Stimulated activated naive CD4-positive, alpha-beta T cell (primary cell): ENCODE data around the gene PAIP2.
"Not testable (repeated sequence)": the region's sequence is repeated elsewhere in the genome, so short reads cannot be mapped to it uniquely, and the experiment has no call there.

ENCODE experiments used
- DNase-seq, 6 experiments: peaks; one replicate each; lab custom pipeline; 2025; lab: John Stamatoyannopoulos, UW

Gene PAIP2

DNA sequence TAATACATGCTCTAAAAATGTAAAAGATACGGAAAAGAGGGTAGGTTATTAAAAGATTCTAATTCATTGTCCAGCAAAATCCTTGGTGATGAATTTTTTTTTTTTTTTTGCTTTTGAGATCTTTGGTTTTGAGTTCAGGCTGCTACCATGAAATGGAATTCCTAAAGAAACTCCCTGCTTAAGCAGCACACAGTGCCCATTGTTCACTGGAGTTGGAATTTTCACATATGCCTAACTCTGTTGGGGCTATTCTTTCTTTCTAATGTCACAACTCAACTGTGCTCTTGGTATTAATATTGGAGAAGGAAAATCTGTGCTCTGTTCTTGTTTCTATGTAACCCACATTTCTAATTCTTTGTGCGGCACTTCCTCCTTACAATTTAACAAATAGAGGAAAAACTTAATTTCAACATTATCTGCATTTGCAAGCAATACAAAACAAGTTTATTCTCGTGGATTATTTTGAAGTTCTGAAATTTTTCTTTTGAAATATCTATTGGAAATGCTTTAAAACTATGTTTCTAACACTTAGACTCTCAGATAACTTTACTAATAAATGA, 26.5 kb upstream of the PAIP2 start:
- DNase-seq, result no peak

DNA sequence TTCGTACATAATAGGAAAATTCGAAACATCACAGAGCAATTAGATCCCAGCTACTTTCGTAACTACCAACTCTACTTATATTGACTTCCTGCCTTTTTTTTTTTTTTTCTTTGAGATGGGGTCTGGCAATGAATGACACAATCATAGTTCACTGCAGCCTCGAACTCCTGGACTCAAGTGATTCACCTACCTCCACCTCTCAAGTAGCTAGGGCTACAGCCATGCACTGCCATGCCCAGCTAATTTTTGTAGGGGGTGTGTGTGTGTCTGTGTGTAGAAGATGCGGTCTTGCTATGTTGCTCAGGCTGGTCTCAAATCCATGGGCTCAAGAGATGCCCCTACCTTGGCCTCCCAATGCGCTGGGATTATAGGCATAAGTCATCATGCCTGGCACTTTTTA, 5.8 kb upstream of the PAIP2 start:
- no peak for DNase-seq

DNA sequence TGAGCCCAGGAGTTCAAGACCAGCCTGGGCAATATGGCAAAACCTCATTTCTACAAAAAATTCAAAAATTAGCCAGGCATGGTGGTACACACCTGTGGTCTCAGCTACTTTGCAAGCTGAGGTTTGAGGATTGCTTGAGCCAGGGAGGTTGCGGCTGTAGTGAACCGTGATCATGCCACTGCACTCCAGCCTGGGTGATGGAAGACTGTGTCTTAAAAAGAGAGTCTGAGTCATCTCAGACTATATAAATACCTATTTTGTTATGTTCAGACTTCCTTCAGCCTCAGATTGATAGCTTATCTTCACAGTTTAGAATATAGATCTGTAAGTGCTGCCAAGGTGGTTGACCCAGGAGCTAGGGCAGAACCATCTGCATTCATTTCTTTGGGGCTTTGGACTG, 1.6 kb upstream of the PAIP2 start:
- DNase-seq, result no peak

DNA sequence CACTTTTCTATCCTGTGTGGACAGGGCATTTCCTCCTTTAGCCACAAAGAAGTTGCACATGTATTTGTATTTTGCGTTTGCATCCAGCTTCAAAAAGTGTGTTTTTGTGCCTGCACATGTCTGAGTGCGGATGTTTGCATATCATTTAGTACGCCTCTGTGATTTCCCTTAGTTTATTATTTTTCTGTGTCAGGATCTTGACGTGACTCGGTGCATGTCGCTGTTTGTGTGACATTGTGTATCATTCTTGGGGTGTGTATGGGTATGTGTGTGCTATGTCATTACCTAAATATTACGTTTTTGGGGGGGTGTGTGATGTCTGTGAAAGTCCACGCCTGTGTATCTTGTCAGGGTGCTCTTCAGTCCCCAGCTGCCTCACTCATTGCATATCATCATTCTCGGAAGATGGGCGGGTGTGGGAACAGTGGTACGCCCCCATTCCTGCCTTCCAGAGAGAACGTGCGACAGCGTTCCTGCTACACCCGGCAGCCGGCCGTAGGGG, 416 bp upstream of the PAIP2 start:
- no peak for DNase-seq

DNA sequence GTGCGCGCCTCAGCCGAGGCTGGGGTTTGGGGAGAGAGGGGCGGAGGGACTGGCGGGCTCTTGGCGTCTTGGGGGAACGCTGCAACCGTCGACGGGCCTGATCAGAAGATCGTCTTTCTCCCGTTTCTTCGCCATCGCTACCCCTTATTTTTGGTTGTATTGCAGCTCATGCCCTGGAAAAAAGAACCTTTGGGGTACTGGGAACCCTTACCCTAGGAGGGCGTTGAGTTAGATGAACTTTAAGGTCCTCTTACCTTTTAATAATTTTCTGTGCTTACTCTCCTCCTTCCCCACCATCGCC, 719 bp downstream of the PAIP2 start:
- no peak for DNase-seq

DNA sequence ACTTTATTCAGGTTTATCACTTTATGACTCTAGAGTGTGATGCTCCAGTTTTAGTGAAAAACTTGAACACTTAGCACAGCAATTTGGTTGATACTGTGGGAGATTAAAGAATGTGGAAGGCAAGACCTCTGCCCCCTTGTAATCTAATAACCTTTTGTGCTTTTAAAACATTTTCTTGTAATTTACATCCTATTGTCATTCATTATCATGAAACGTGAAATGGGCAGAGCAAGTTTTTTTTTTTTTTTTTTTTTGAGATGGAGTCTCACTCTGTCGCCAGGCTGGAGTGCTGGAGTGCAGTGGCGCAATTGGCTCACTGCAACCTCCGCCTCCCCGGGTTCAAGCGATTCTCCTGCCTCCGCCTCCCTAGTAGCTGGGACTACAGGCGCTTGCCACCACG, 1.8 kb downstream of the PAIP2 start:
- DNase-seq, result no peak

DNA sequence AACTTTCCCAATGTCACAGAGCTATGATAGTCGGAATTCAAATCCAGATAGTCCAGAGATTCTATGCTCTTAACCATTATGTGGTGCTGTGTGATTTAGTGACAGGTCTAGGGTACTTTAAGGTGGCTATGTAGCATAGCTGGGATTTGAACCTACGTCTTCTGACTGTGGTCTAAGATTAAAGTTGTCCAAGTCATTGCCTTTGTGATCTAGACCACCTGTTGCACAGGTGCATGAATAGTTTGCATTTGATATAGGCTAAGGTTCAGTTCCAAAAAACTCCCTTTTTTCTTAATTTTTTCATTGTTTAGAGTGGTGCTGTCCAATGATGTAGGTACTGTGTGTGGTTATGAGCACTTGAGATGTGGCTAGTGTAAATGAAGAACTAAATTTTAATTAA, 2.5 kb downstream of the PAIP2 start:
- DNase-seq, result no peak

DNA sequence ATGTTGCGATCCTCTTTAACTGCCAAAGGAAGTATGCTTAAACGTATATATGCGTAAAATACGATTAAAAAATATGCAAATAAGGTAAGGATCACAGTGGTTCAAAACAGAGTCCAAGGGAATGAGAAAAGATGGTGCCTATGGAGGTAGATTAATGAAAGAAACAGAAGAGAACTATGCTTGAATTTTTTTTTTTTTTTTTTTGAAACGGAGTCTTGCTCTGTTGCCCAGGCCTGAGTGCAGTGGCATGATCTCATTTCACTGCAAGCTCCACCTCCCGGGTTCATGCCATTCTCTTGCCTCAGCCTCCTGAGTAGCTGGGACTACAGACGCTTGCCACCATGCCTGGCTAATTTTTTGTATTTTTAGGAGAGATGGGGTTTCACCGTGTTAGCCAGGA, 3.8 kb downstream of the PAIP2 start:
- not testable (repeated sequence) for DNase-seq

DNA sequence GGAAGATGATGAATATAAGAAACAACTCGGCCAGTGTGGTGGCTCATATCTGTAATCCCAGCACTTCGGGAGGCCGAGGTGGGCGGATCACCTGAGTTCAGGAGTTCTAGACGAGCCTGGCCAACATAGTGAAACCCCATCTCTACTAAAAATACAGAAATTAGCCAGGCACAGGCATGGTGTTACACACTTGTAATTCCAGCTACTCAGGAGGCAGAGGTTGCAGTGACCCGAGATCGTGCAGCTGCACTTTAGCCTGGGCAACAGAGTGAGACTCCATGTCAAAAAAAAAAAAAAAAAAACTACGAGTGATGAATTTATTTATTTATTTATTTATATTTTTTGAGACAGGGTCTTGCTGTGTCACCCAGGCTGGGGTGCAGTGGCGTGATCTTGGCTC, 6.2 kb downstream of the PAIP2 start:
- DNase-seq, result not testable (repeated sequence)

DNA sequence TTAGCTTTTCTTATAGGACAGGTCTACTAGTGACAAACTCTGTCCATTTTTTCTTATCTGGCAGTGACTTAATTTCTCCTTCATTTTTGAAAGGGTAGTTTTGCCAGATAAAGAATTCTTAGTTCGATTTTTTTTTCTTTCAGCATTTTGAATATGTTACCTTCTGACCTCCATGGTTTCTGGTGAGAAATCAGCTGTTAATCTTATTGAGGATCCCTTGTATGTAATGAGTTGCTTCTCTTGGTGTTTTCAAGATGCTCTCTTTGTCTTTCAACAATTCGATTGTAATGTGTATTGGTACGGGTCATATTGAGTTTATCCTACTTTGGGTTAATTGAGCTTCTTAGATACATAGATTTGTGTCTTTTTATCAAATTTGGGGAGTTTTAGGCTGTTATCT, 12.5 kb downstream of the PAIP2 start:
- DNase-seq, result no peak

DNA sequence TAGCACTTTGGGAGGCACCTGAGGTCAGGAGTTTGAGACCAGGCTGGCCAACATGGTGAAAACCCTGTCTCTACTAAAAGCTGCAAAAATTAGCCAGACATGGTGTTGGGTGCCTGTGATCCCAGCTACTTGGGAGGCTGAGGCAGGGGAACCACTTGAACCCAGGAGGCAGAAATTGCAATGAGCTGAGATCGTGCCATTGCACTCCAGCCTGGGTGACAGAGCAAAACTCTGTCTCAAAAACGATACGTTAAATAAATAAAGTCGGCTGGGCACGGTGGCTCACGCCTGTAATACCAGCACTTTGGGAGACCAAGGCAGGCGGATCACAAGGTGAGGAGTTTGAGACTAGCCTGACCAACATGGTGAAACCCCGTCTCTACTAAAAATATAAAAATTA, 14.2 kb downstream of the PAIP2 start:
- not testable (repeated sequence) for DNase-seq

DNA sequence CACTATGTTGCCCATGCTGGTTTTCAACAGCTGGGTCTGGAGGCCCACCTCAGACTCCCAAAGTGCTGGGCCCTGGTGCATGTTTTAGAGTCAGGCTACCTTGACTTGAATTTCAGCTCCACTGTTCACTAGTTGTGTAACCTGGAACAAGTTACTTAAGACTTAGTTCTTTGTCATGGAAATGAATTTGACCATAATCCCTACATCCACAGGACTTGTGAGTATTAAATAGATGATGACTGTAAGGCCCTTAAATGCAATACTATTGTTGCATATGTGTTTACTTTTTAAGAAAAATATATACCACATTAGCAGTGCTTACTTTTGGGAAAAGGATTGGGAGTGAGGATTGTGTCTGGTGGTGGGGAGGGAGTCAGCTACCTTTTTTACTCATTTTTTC, 16.4 kb downstream of the PAIP2 start:
- DNase-seq, result no peak

DNA sequence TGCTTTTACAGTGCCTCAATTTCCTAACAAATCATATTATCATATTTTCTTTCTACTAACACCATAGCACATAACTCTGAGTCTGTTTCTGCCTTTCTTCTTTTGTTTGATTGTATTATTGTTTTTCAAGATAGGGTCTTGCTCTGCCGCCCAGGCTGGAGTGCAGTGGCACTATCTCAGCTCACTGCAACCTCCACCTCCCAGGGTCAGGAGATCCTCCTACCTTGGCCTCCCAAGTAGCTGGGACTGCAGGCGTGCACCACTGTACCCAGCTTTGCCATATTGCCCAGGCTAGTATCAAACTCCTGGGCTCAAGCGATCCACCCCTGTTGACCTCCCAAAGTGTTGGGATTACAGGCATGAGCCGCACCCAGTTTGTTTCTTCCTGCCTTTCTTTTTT, 18.7 kb downstream of the PAIP2 start:
- no peak for DNase-seq

DNA sequence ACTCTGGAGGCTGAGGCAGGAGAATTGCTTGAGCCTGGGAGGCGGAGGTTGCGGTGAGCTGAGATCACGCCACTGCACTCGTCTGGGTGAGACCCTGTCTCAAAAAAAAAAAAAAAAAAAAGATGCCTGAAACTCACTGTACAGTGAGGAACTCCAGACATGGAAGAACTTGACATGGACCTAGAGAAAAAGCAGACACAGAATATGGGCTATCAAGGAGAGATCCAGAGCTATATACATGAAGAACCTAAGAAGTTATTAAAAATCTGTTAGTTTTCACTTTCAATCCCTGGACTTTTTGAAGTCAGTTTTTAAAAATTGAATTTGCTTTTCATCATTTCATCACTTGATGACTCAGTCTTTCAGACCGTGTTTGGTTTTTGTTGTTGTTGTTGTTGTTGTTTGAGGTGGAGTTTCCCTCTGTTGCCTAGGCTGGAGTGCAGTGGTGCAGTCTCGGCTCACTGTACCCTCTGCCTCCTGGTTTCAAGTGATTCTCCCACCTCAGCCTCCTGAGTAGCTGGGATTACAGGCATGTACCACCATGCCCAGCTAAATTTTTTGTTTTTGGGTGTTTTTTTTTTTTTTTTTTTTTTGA, 20.3 kb downstream of the PAIP2 start:
- DNase-seq, result no peak

DNA sequence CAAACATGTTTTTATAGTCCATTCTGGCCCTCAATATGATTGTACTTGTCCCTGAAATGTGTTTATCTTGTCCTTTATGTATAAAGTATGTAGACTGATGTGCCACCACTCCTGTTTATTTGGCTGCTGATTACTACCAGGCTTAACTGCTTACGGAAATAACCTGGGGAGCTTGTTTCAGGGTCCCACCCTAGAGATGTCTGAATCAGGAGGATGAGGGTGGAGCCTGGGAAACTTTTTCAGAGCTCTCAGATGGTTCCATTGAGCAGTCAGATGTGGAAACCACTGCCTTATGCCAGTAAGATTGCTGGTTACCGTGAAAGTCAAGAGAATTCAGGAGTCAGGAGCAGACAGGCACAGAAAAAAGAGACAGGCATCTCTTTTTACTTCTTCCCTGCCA, 22.3 kb downstream of the PAIP2 start:
- no peak for DNase-seq

DNA sequence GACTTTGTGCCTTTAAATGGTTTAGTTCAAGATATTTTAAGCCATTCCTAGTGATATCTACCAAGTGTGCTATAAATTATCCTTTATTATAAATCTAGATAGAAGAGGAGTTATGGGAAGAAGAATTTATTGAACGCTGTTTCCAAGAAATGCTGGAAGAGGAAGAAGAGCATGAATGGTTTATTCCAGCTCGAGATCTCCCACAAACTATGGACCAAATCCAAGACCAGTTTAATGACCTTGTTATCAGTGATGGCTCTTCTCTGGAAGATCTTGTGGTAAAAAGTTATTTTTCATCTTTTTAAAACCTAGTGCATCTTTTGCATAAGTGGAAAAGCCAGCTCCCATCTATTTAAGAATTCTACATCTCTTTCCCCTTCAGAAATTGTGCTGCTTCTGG, 22.8 kb downstream of the PAIP2 start:
- DNase-seq, result no peak

DNA sequence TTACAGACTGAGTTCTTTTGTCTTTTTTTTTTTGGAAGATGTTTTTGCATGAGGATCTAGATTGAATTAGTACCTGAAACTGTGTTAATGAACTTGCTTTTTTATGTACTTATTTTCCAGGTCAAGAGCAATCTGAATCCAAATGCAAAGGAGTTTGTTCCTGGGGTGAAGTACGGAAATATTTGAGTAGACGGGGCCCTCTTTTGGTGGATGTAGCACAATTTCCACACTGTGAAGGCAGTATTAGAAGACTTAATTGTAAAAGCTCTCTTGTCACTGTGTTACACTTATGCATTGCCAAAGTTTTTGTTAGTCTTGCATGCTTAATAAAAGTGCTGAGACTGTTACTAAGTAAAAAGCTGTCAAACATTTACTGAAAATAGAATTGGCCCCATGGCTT, 27.0 kb downstream of the PAIP2 start:
- DNase-seq, result no peak

DNA sequence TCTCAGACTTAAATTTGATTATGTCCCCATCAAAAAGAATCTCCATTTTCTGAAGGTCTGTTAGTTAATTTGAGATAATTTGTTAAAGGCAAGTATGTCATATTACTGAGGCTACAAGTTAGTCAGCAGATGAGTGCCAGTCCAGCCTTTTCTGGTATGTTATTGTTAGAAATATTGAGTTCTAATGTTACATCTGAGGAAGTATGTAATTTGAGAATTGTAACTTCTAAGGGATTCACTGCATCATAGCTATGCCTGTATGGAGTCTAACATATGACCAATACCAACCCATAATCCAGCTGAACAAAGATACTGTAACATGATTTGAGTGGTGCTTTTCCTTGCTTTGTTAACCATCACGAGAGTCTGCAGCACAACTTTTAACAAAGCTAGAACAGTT, 27.5 kb downstream of the PAIP2 start:
- no peak for DNase-seq

DNA sequence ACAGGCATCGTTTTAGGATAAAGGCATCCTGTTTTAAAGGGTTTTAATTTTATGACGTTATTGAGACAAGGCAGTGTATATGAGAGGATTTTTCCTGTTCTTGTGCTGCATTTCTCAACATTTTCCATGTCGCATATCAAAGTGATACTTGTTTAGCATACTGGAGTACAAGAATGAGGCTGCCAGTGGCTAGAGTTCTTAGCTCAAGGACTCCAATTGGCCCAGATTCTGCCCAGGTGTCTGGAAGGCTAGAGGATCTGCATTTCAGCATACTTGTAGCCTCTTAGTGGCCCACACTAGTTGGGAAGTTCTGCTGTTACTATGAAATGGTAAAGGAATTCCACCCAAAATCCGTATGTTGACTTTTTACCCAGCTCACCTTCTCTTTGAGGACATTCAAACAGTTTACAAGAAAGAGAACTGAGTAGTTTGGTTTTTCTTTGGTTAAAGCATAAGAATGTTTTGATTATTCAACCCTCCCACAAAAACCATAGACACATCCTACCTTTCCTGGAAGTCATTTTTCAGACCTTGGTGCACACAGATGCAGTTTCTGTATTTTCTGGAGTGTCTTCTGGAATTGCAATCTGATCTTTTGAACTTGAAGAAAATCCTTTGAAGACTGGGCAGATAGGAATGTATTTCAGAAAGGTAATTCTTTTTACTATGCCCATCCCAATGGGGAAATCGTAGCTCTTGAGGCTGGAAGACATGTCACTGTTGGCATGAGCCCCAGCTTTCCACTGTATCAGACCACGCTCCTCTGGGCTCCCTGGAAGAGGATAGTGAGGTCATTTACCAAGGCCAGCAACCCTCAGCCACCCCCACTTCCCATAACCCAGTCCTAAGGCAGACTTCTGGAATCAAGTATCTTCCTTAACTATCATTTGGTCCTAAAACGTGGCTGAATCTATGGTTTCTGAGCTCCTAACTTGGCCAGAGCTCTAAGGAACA, 30.1 kb downstream of the PAIP2 start:
- no peak for DNase-seq

DNA sequence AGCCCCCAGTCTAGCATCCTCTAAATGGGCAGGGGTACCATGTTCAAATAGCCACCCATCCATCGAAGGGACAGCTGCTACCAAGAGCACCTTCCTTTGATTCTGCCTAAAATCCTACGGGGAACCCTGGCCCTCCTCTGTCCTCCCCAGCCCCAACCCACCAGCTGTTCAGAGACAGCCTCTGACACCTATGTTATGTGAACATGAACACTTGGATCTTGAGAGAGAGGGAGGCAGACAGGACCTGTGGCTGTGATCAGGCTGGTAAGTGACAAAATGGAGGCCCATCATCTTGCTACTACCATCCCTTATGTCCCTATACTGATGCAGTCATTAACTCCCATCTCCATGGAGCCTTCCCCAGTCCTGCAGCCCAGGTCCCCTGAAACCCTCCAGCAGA, 33.3 kb downstream of the PAIP2 start:
- no peak for DNase-seq

DNA sequence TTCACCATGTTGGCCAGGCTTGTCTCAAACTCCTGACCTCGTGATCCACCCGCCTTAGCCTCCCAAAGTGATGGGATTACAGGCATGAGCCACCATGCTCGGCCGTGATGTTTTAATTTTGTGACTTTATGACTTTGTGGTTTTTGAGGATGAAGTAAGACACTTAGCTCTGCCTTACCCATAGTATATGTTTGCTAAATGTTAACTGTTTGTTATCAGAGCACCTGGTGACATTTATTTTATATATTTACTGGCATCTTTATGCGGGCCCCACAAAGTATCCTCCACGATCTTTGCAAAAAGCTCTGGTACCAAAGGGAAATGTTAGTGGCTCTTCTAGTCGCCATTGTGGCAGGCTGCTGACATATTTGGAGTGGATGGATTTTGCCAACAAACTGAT, 34.7 kb downstream of the PAIP2 start:
- no peak for DNase-seq

DNA sequence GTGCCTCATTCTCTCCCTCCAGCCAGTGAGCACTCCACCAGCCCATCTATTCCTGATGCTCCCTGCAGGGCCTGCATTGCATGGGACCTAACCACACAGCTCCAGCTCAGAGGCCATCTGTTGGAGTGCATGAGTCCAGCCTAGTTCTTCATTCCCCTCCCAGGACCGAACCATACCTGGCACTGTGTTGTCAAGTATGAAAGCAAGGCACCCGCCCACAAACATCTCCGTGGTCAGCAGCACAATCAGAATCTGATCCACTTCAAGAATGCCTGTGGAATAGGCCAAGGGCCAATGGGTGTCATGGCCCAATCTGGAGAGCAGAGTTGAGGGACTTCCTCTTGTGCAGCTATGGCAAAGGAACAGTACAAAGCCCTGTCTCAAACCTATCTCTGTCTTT, 35.6 kb downstream of the PAIP2 start:
- no peak for DNase-seq

DNA sequence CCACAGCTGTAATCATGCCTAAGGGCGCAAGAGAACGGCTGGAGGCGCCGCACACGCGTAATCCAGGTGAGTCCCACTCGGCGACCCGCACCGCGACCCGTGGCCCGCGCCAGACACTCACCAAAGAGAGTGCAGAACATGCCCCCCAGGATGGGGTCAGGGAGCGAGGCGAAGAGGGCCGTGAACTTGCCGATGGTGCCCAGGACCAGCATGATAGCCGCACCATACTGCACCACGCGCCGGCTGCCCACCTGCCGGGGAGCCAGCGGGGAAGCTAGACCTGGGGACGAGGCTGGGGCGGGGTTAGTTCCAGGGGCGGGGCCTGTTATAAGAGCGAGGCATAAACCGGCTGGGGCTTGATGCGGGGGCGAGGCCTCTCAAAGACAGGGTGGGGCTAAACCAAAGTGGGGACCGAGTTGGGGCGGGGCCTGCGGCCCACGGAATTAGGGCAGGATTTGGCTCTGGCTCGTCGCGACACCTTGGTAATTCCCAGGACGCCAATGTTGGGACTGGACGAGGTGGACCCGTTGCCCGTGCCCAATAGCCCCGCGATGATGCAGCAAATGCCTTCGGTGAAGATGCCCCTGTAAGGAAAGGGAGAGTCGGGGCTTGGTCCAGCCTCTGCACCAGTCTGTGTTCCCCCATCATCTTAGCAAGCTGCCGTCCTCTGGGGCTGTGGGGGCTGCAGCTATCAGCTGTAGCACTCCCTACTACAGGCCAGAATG, 36.6 kb downstream of the PAIP2 start:
- DNase-seq, result no peak
